ENCODE data around the gene TMEM175.

- TF ChIP-seq CTCF (IDR thresholded peaks at IDR 0.05) (no peak), POLR2A (IDR thresholded peaks at IDR 0.05) (no peak)
Observed at GRCh38 chr4:962231-963208, 30.3 kb downstream of the TMEM175 start.

Data from lower leg skin (tissue), 3 donors.